ENCODE measurements around the gene HFM1. TPM values are rescaled to one million over a fixed set of nuclear protein-coding genes. Genes with fewer than 3 reads are reported as not detected.

The HFM1 gene
- total and polyA plus RNA-seq, 9 of the 15 experiments (the other 6 are each of a cell fraction or from before 2014, with no cell fraction given): 1.5 to 6.4 (median 3.7) TPM

GRCh38 chr1:91307784-91308409, 96.7 kb downstream of the HFM1 start:
- no peaks in the 10 kb centered on the region for H3K36me3 ChIP-seq (ENCODE audit: control insufficient read depth, insufficient read depth, low read length)
- in situ Hi-C loops (cut with MboI) (no loop called here), intact Hi-C loops (cut with micrococcal nuclease) (no loop called here)
- no peak overlapping the region for H3K9ac ChIP-seq (ENCODE audit: insufficient read depth in 1 of 2, low read depth in 2 of 2, low read length in 2 of 2)
- H2AFZ ChIP-seq (ENCODE audit: low read depth, low read length): no peak overlapping the region
- H3K4me2 ChIP-seq (ENCODE audit: insufficient read depth, low read length): no peak overlapping the region
- H3K9me1 ChIP-seq (ENCODE audit: control insufficient read depth, insufficient read depth, low read length): no peaks in the 10 kb centered on the region
- DNase-seq (ENCODE audit: extremely low read depth in 1 of 4, low spot score in 3 of 4) (no peak), ATAC-seq (no peak), FAIRE-seq (no peak)
- H3K9me3 ChIP-seq (replicated peaks; ENCODE audit: control insufficient read depth, insufficient read depth, low read depth, low read length): peaks cover 11% of the 10 kb centered on the region
- H3K27me3 ChIP-seq (ENCODE audit: control insufficient read depth in 2 of 2, insufficient read depth in 2 of 2, low read length in 2 of 2): no peaks in the 10 kb centered on the region
- no peaks in the 10 kb centered on the region for H4K20me1 ChIP-seq (replicated peaks; ENCODE audit: control insufficient read depth, insufficient read depth, low read length)
- no peaks in the 10 kb centered on the region for H3K79me2 ChIP-seq (ENCODE audit: control insufficient read depth, insufficient read depth, low read length)
- BruUV-seq (replicated peaks): no TSS peak
- ChIA-PET POLR2A (no interaction called here), CTCF (ENCODE audit: low intra/inter-chr PET ratio) (no interaction called here)
- H3K4me1 ChIP-seq (replicated peaks in 1 of 2; ENCODE audit: control insufficient read depth in 2 of 2, insufficient read depth in 2 of 2, low read length in 2 of 2): peaks cover 0 to 7% of the 10 kb centered on the region in 2 experiments; a peak in 2 of 5 replicates
- WGBS (ENCODE audit: insufficient coverage, low coverage, missing lambda C conversion rate): 13% methylated on average over 1 of the region's 1 CpG
- H3K4me3 ChIP-seq: no peak overlapping the region
- H3K27ac ChIP-seq (ENCODE audit: extremely low read depth, low read depth, low read length): no peak overlapping the region
- TF ChIP-seq ZNF431 (CRISPR knock-in tag; IDR thresholded peaks at IDR 0.05): no peak
- no peak for TF ChIP-seq ZNF644 (tag; IDR thresholded peaks at IDR 0.05; ENCODE audit: low read depth)
- TF ChIP-seq CBX8 (IDR thresholded peaks at IDR 0.05; ENCODE audit: borderline replicate concordance, extremely low read depth, low read depth, low read length, poor library complexity, severe bottlenecking): no peak
- TF ChIP-seq ATF2 (CRISPR knock-in tag; IDR thresholded peaks at IDR 0.05): no peak
- no peak for TF ChIP-seq FOXM1 (IDR thresholded peaks at IDR 0.05; ENCODE audit: low read depth)
- no peak for TF ChIP-seq FOXM1 (CRISPR knock-in tag; IDR thresholded peaks at IDR 0.05; ENCODE audit: low read depth)
- TF ChIP-seq MLLT1 (IDR thresholded peaks at IDR 0.05): 0 out of 4 replicates have a peak, but pooled peaks of 1 of the 2 experiments have one; percentile 20
- TF ChIP-seq MAFF (IDR thresholded peaks at IDR 0.05; ENCODE audit: low read length): no peak
- TF ChIP-seq REST (IDR thresholded peaks at IDR 0.05; ENCODE audit: borderline replicate concordance): no peak
- TF ChIP-seq REST (CRISPR knock-in tag; IDR thresholded peaks at IDR 0.05; ENCODE audit: low read depth): no peak
- TF ChIP-seq CREB1 (IDR thresholded peaks at IDR 0.05): no peak
- TF ChIP-seq CREB1 (CRISPR knock-in tag; IDR thresholded peaks at IDR 0.05): no peak

Measured in K562 (cell line).